ENCODE data around the gene TENT5C. TPM values are rescaled to one million over a fixed set of nuclear protein-coding genes. Genes with fewer than 3 reads are reported as not detected.

The TENT5C gene
- total RNA-seq, 4 donors from 2014 or later: 1.9 to 4.3 (median 2.8) TPM

GRCh38 chr1:117565745-117566455 lies 39.9 kb upstream of the TENT5C start:
- H3K4me3 ChIP-seq (ENCODE audit: low read depth, poor library complexity, severe bottlenecking): no peak overlapping the region
- peak; percentile 9 to 70 for DNase-seq (ENCODE audit: low spot score in 2 of 2)
- TF ChIP-seq CTCF (IDR thresholded peaks at IDR 0.05) (no peak), POLR2A (IDR thresholded peaks at IDR 0.05) (no peak)
- intact Hi-C loops (cut with DNase I; ENCODE audit: low total_unique reads): no loop called here
- WGBS, 2 donors: 84 to 88% methylated on average over 8 of the region's 8 CpGs

- 91 to 96% methylated on average over 3 of the region's 3 CpGs for WGBS, 2 donors
- DNase-seq (ENCODE audit: low spot score in 2 of 2): peak; percentile 9 to 18
- intact Hi-C loops (cut with DNase I; ENCODE audit: low total_unique reads): no loop called here
- no peak for TF ChIP-seq POLR2A (IDR thresholded peaks at IDR 0.05)
- no peak for TF ChIP-seq CTCF (IDR thresholded peaks at IDR 0.05)
- no peak overlapping the region for H3K4me3 ChIP-seq (ENCODE audit: low read depth, poor library complexity, severe bottlenecking)
These were observed 39.3 kb upstream of the TENT5C start for GRCh38 chr1:117566556-117566955.

- peak; percentile 8 to 70 for DNase-seq (ENCODE audit: low spot score in 2 of 2)
- intact Hi-C loops (cut with DNase I; ENCODE audit: low total_unique reads): no loop called here
- 95 to 96% methylated on average over 10 of the region's 10 CpGs for WGBS, 2 donors
- TF ChIP-seq CTCF (IDR thresholded peaks at IDR 0.05) (no peak), POLR2A (IDR thresholded peaks at IDR 0.05) (no peak)
- H3K4me3 ChIP-seq (ENCODE audit: low read depth, poor library complexity, severe bottlenecking): no peak overlapping the region
These were observed 38.4 kb upstream of the TENT5C start for GRCh38 chr1:117567435-117567834.

- peak; percentile 7 to 57 for DNase-seq (ENCODE audit: low spot score in 2 of 2)
- intact Hi-C loops (cut with DNase I; ENCODE audit: low total_unique reads): no loop called here
- H3K4me3 ChIP-seq (ENCODE audit: low read depth, poor library complexity, severe bottlenecking): no peak overlapping the region
- 68 to 74% methylated on average over 3 of the region's 3 CpGs for WGBS, 2 donors
- TF ChIP-seq CTCF (IDR thresholded peaks at IDR 0.05) (no peak), POLR2A (IDR thresholded peaks at IDR 0.05) (no peak)
These were observed 37.9 kb upstream of the TENT5C start for GRCh38 chr1:117567976-117568375.

GRCh38 chr1:117568999-117569398 lies 36.8 kb upstream of the TENT5C start:
- no peak for TF ChIP-seq CTCF (IDR thresholded peaks at IDR 0.05)
- TF ChIP-seq POLR2A (IDR thresholded peaks at IDR 0.05): no peak
- H3K4me3 ChIP-seq (ENCODE audit: low read depth, poor library complexity, severe bottlenecking): no peak overlapping the region
- intact Hi-C loops (cut with DNase I; ENCODE audit: low total_unique reads): no loop called here
- 90 to 91% methylated on average over 6 of the region's 6 CpGs for WGBS, 2 donors
- peak in 1 of 2 donors; percentile 18 for DNase-seq (ENCODE audit: low spot score in 2 of 2)

GRCh38 chr1:117569856-117570255 lies 36.0 kb upstream of the TENT5C start:
- TF ChIP-seq POLR2A (IDR thresholded peaks at IDR 0.05): no peak
- TF ChIP-seq CTCF (IDR thresholded peaks at IDR 0.05): no peak
- DNase-seq (ENCODE audit: low spot score in 2 of 2): no peak
- H3K4me3 ChIP-seq (ENCODE audit: low read depth, poor library complexity, severe bottlenecking): no peak overlapping the region
- WGBS, 2 donors: 13 to 20% methylated on average over 3 of the region's 3 CpGs
- intact Hi-C loops (cut with DNase I; ENCODE audit: low total_unique reads): no loop called here
